Left kidney (tissue), 8 donors: Measurements from ENCODE around the gene ADIRF. TPM values are rescaled to one million over a fixed set of nuclear protein-coding genes. Genes with fewer than 3 reads are reported as not detected.
"Not testable (repeated sequence)": the region's sequence is repeated elsewhere in the genome, so short reads cannot be mapped to it uniquely, and the experiment has no call there.

Experiments used
- DNase-seq: peaks from one replicate; pipeline ENCODE4 v3.0.0-alpha.2; 2013
- long read RNA-seq, 8 donors: transcript quantifications; one replicate each; lab custom pipeline, GENCODE V29; 2026
- polyA plus RNA-seq: library from polyadenylated mRNA; unstranded; fragments of 120-200 nt; gene quantifications from one replicate; pipeline ENCODE4 v1.2.1, GENCODE V29; 2013; ENCODE audit not compliant: insufficient read length

The ADIRF gene
- 8.9 TPM for polyA plus RNA-seq
- long read RNA-seq, donor 1, transcript ADIRF-201 (3 exons, 917 nt) = major isoform, 29 of 31 reads
- long read RNA-seq, donor 1, partial matches to known transcripts = 0 of 31 reads
- long read RNA-seq, donor 1, other reads (novel, unspliced or antisense) = 0 of 31 reads
- long read RNA-seq, donor 2, transcript ADIRF-201 (3 exons, 917 nt) = major isoform, 24 of 25 reads
- long read RNA-seq, donor 2, partial matches to known transcripts = 0 of 25 reads
- long read RNA-seq, donor 2, other reads (novel, unspliced or antisense) = 0 of 25 reads
- long read RNA-seq, donor 3, transcript ADIRF-201 (3 exons, 917 nt) = major isoform, 15 of 16 reads
- long read RNA-seq, donor 3, partial matches to known transcripts = 0 of 16 reads
- long read RNA-seq, donor 3, other reads (novel, unspliced or antisense) = 0 of 16 reads
- long read RNA-seq, donor 4, transcript ADIRF-201 (3 exons, 917 nt) = major isoform, 8 of 8 reads
- long read RNA-seq, donor 4, partial matches to known transcripts = 0 of 8 reads
- long read RNA-seq, donor 4, other reads (novel, unspliced or antisense) = 0 of 8 reads
- long read RNA-seq, donor 5, transcript ADIRF-201 (3 exons, 917 nt) = major isoform, 62 of 62 reads
- long read RNA-seq, donor 5, partial matches to known transcripts = 0 of 62 reads
- long read RNA-seq, donor 5, other reads (novel, unspliced or antisense) = 0 of 62 reads
- long read RNA-seq, donor 6, transcript ADIRF-201 (3 exons, 917 nt) = major isoform, 12 of 12 reads
- long read RNA-seq, donor 6, partial matches to known transcripts = 0 of 12 reads
- long read RNA-seq, donor 6, other reads (novel, unspliced or antisense) = 0 of 12 reads
- long read RNA-seq, donor 7, transcript ADIRF-201 (3 exons, 917 nt) = major isoform, 44 of 48 reads
- long read RNA-seq, donor 7, partial matches to known transcripts = 0 of 48 reads
- long read RNA-seq, donor 7, other reads (novel, unspliced or antisense) = 0 of 48 reads
- long read RNA-seq, donor 8, transcript ADIRF-201 (3 exons, 917 nt) = major isoform, 18 of 19 reads
- long read RNA-seq, donor 8, partial matches to known transcripts = 0 of 19 reads
- long read RNA-seq, donor 8, other reads (novel, unspliced or antisense) = 0 of 19 reads

GRCh38 chr10:86968271-86968993, at the start of gene ADIRF:
ADIRF (plus strand) TSS chr10:86968482; CDS start chr10:86968545, 63 bp downstream.
- DNase-seq = no peak

- no peak for DNase-seq
Observed at GRCh38 chr10:86922553-86922961, 45.7 kb upstream of the ADIRF start.

DNA sequence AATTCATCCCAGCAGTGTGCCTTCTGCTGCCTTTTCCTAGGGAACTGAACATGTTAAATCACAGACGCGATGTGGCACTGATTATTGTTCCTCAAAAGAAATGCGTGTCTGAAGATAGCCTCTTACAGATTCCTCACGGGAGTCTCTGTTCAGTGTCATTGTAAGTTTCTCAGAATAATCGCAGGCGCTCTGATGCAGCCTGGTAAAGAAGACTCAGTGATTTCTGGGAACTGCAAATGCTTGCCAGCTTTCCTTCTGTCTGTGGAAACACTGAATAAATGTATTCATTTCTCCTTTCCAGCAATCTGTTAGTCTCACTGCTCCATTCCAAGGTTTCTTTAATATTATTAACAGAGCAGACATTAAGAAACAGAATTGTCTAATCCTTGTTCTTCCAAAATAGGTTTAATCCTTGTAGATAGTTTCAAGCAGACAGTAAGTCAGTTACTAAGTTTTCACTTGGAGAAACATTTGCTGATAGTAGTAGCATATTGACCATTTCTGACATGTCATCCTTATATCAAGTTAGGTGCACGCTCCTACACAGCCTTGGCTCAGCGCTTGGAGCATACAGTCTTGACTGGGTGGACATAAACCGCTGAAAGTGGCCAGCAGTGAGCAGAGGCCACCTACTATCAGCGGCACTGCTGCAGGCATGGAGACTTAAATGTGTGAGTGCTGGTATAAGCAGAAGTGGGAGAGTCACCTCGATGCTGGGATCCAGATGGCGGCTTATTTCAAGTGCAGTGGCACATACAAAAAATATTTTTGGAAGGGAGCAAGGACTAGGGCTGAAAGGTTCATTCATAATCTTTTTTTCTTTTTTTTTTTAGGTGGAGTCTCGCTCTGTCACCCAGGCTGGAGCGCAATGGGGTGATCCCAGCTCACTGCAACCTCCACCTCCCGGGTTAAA, 38.6 kb upstream of the ADIRF start:
- DNase-seq = no peak

DNA sequence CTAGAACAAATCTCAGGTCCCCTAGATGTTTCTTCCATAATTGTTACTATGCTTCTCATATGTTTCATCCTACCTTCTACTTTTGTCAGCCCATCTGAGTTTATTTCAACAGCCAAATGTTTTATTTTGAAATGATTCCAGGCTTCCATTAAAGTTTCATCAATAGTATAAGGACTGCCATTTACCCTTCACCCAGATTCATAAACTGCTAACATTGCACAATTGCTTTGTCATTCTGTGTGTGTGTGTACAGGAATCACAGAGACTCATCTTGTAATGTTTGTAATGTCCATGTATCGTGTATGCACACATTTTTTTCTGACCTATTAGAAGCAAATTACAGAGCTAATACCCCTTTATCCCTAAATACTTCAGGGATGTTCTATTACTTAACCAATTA, 36.4 kb upstream of the ADIRF start:
- DNase-seq = no peak

DNA sequence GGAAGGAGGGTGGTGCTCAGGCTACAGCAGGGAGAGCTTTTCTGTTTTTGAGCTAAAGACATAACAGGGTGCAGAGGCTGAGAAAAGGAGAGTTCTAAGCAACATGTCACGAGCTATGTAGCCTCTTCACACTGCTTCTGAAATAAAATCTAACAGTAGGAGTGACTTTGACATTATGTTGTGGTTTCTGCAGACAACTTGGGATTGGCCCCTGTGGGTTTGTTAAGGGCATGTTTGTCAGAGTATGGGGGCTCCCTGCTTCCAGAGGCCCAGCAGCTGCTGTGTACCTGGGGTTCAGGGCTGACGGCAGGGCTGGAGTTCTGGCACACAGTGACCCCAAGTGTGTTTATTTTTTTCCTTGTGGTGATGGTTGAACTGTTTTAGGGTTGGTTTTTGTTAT, 35.6 kb upstream of the ADIRF start:
- no peak for DNase-seq

- DNase-seq = not testable (repeated sequence)
Observed at GRCh38 chr10:86934162-86934711, 34.0 kb upstream of the ADIRF start.

DNA sequence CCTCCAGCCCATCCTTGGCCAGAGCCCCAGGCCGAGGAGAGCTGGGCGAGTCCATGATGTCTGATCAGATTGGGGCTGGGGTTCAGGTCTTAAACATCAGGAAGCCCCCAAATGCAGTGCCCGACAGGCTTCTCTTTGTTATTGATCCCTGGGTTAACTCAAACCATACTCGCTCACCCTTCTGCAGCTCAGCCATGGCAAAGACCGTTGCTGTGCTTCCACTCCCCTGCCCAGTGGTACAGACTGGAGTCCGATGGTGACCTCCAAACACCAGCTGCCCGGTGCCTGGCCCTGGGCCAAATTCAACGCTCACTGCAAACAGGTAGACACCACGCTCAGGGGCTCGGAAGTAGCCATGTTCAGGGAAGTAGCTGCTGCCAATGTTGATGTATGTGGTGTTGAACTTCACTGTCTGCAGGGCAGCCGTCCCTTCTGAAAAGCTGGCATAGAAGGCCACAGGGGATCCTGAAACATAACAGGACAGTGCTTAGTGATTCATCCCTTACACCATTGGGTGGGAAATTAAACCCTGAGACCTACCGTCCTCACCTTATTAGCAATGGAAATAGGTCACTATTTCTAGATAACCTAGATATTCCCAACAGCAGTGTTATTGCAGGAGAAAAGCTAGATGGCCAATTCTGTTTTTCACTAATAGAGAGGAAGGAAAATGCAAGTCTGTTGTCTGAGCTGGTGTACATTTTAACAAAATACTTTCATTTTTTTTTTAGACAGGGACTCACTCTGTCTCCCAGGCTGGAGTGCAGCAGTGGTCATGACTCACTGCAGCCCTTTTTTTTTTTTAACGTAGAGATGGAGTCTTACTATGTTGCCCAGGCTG, 31.4 kb upstream of the ADIRF start:
- DNase-seq = no peak

DNA sequence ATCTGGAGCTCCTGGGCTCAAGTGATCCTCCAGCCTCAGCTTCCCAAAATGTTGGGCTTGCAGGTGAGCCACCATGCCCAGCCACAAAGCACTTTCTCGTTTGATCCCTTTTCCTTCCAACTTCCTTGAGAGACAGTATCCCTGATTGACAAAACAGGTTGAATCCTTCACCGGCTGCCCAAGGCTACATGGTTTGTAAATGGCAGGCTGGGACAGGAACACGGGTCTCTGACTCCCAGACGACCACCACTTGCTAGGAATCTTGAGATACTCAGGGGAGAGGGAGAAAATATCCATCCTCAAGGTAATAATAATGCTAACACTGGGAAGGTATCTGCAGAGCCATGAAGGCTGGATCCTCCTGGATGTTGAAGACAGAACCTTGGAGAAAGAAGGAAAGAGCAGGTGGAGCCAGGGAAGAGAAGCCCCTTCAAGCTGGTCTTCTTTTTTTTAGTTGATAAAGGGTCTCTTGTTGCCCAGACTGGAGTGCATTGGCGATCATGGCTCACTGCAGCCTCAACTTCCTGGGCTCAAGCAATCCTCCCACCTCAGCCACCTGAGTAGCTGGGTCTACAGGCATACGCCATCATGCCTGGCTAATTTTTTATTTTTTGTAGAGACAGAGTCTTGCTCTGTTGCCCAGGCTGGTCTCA, 30.7 kb upstream of the ADIRF start:
- no peak for DNase-seq

DNA sequence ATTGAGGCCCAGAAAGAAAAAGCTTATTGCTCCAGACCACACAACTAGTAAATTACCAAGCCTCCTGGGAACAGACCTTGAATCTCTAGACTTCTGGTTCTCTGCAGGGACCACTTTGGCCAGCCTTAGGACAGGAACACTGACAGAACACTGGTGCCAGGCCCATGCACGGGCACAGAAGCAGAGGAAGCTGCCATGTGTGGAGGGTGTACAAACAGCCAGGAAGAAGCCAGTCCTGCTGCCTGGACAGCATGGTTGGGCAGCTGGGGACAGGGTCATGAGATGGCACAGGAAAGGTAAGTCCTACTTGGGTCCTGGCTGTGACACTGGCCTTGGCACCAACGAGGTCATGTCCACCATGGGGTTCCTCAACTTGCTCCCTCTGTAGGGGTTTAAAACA, 30.0 kb upstream of the ADIRF start:
- no peak for DNase-seq

DNA sequence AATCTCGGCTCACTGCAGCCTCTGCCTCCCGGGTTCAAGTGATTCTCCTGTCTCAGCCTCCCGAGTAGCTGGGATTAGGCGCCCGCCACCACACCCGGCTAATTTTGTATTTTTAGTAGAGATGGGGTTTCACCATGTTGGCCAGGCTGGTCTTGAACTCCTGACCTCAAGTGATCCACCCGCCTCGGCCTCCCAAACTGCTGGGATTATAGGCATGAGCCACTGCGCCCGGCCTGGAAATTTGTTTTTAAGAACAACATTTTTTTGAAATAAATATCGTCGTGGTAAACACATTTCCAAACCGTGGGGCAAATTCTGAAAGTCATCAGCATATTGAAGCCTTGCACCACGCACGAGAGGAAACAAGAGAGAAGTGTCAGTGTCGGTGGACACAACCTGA, 28.2 kb upstream of the ADIRF start:
- not testable (repeated sequence) for DNase-seq

DNA sequence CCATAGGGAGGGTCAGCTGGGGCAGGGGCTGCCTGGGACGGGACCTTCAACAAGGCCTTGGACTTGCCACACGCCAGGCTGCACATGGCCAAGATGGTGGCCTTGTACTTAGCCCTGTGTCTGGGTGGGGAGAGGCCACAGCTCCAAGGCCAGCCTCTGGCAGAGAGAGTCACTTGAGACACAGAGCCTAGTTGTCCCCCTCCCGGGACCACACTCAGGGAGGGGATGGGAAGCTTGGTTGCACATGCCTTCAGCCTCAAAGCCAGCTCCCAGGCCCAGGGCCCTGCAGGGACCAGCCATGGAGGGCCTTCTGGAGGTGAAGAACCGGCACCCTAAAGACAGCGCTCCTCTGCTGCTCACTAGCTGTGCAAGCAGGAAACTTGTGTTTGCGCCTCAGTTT, 27.6 kb upstream of the ADIRF start:
- no peak for DNase-seq

GRCh38 chr10:86941426-86941825, 26.9 kb upstream of the ADIRF start:
- no peak for DNase-seq

DNA sequence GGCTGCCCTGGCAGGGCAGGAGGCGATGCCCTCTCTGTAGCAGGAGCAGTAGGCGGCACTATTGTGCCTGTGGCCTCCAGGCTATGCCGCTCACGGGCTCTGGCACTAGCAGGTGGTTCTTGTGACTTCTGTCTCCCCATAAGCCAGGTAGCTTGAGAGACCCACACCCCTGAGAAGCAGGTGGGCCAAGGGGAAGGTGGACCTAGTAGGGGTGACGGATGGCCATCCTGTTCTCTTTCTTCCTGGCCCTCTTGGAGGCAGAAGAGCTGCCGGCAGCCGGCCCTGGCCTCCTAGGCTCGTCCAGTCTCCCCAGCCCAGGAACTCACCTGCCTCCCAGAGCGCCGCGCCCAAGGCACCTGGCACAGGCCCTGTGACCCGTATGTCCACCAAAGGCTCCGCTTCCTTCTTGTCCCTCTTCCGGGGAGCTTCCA, 26.3 kb upstream of the ADIRF start:
- no peak for DNase-seq

DNA sequence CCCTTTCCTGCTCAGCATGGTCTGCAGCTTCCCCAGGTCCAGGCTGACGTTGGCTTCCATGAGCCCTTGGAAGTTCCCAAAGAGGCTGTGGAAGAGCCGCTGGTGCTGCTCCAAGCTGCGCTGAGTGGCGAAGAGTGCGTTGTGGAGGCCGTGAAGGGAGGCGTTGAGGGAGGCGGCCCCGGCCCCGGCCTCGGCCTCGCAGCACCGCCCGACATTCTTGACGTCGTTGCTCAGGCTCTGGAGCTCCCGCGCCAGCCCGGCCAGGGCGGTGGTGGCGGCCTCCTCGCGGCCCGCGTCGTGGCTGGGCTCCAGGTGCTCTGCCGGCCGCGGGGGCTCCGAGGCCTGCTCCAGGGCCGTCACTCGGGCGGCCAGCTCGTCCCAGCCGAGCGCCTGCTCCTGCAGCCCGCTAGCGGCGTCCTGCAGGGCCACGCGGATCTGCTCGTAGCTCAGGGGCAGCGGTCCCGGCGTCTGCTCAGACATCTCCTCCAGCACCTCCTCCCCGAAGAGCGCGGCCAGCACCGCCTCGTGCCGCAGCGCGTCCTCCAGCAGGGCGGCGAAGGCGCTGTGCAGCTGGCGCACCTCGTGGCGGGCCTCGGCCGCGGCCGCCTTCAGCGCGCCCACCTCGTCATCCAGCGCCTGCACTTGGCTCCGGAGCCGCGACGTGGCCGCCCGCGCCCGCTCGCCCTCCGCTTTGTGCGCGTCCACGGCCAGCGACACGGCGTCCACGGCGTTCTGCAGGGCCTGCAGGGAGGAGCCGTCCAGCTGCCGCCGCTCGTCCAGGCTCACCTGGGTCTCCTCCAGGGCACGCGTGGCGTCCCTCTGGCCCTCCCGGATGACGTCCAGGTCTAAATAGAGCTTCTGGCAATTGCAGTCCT, 25.6 kb upstream of the ADIRF start:
- no peak for DNase-seq

DNA sequence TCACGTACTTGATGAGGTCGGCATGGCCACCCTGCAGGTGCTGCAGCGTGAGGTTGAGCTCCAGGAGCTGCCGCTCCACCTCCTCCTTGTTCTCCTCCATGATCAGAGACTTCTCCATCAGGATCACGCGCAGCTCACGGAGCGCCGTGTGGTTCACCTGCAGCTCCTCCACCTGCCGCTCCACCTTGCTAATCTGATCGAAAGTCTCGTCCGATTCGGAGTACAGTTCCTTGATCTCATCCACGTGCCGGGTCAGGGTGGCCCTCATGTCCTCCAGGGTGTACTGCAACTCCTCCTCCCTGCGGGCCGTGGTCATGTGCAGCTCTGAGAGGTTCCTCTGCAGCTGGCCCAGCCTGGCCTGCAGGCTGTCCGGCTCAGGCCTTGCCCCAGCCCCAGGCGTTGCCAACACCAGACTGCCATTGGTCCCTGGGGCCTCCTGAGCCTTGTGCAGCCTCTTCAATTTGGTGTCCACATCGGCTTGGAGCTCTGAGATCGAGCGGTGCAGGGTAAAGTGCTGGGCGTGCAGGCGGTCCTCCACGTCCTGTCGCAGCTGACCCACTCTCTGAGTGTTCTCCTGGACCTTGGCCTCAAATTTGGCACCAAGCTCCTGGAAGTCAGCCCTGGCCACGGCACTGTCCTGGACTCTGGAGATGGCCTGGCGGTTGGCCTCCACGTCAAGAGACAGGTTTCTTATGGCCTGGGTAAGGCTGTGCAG, 24.8 kb upstream of the ADIRF start:
- no peak for DNase-seq

- no peak for DNase-seq
Observed at GRCh38 chr10:86944031-86944419, 24.3 kb upstream of the ADIRF start.

- DNase-seq = no peak
Observed at GRCh38 chr10:86944471-86944870, 23.8 kb upstream of the ADIRF start.
